ENCODE data around the gene PCDHB3. TPM values are rescaled to one million over a fixed set of nuclear protein-coding genes. Genes with fewer than 3 reads are reported as not detected.
A peak's percentile ranks its signal among the peaks of the same experiment; 100 is the strongest.

PCDHB3 gene
- total and polyA plus RNA-seq, 2 donors (not counting 3 experiments of a cell fraction or from before 2014, with no cell fraction given) = 0.22 TPM; not detected in 1

DNA sequence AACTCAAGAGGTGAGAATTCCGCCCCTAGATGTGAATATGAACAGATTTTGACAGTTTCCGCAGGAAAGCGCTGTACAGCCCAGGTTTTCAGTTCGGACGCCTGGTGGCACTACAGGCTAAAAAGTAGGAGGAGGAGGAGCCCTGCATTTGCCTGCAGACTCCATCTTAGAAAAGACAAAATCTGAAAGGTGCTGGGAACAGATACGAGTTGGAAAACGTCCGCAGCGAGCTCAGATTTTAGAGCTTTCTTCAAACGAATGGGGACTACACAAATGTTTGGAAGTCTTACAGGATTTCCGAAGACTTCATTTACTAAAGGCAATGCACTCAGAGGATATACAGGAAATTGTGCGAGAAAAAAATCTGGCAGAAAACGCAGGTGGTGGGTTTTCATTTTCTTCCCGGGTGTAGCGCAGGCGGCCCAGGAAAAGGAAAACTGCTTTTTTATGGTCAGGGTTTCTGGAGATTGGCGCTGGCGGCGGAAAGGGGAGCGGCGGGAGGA is 15.7 kb upstream of the PCDHB3 start:
- POLR2A ChIA-PET = no interaction called here
- intact Hi-C loops (cut with micrococcal nuclease) (no loop called here), dilution Hi-C loops (cut with MboI; ENCODE audit: extremely low pct_ligation_motif_present, low sequenced_read_pairs) (no loop called here)
- H3K4me2 ChIP-seq (ENCODE audit: insufficient read depth, low read length) = peak overlapping the region; percentile 55
- no peaks in the 10 kb centered on the region for H3K79me2 ChIP-seq (ENCODE audit: control insufficient read depth, insufficient read depth, low read length)
- H3K27me3 ChIP-seq (ENCODE audit: control insufficient read depth in 2 of 2, insufficient read depth in 2 of 2, low read length in 2 of 2) = no peaks in the 10 kb centered on the region
- H2AFZ ChIP-seq (ENCODE audit: low read depth, low read length) = peak overlapping the region; percentile 62
- no peaks in the 10 kb centered on the region for H3K9me1 ChIP-seq (replicated peaks; ENCODE audit: control insufficient read depth, extremely low read depth, insufficient read depth, low read length)
- peak; percentile 35 for FAIRE-seq
- no peak for TF ChIP-seq MAX (IDR thresholded peaks at IDR 0.05; ENCODE audit: insufficient read depth, insufficient read length)
- TF ChIP-seq CTCF (IDR thresholded peaks at IDR 0.05; ENCODE audit: extremely low read depth in 1 of 2, insufficient read depth in 1 of 2, low read depth in 1 of 2, low read length in 2 of 2) = peak; percentile 23 to 42
- CTCF ChIA-PET = no interaction called here
- DNase-seq (ENCODE audit: low read depth, low spot score) = peak; percentile 39
- H3K9me3 ChIP-seq (replicated peaks; ENCODE audit: control insufficient read depth, insufficient read depth, low read length) = no peaks in the 10 kb centered on the region
- no peak overlapping the region for H3K27ac ChIP-seq (ENCODE audit: insufficient read depth, low read depth, low read length)
- no peaks in the 10 kb centered on the region for H3K4me1 ChIP-seq (ENCODE audit: control insufficient read depth, extremely low read depth, insufficient read depth, low read length)
- no peak overlapping the region for H3K9ac ChIP-seq (replicated peaks; ENCODE audit: extremely low read depth, insufficient read depth, low read length)
- no peaks in the 10 kb centered on the region for H3K36me3 ChIP-seq (ENCODE audit: control insufficient read depth in 2 of 2, extremely low read depth in 1 of 2, insufficient read depth in 2 of 2, low read length in 2 of 2)
- H3K4me3 ChIP-seq (replicated peaks in 1 of 3; ENCODE audit: insufficient read depth in 1 of 3, low read depth in 1 of 3, low read length in 3 of 3) = peak overlapping the region in 2 of 3 experiments; percentile 11 to 45
- no TSS peak for BruUV-seq (replicated peaks)
- no peaks in the 10 kb centered on the region for H4K20me1 ChIP-seq (replicated peaks; ENCODE audit: control insufficient read depth, extremely low read depth, insufficient read depth, low read length)

- FAIRE-seq (no peak), DNase-seq (ENCODE audit: low read depth, low spot score) (peak; percentile 21)
- Histone ChIP-seq H3K9me3 (replicated peaks; ENCODE audit: control insufficient read depth, insufficient read depth, low read length) (no peaks in the 10 kb centered on the region), H3K4me1 (ENCODE audit: control insufficient read depth, extremely low read depth, insufficient read depth, low read length) (no peaks in the 10 kb centered on the region), H2AFZ (ENCODE audit: low read depth, low read length) (no peak within 1 kb of the TSS), H3K4me3 (replicated peaks in 1 of 3; ENCODE audit: insufficient read depth in 1 of 3, low read depth in 1 of 3, low read length in 3 of 3) (no peak within 1 kb of the TSS), H3K79me2 (ENCODE audit: control insufficient read depth, insufficient read depth, low read length) (no peaks in the 10 kb centered on the region), H4K20me1 (replicated peaks; ENCODE audit: control insufficient read depth, extremely low read depth, insufficient read depth, low read length) (no peaks in the 10 kb centered on the region), H3K27me3 (ENCODE audit: control insufficient read depth in 2 of 2, insufficient read depth in 2 of 2, low read length in 2 of 2) (peaks cover 0 to 7% of the 10 kb centered on the region in 2 experiments), H3K36me3 (ENCODE audit: control insufficient read depth in 2 of 2, extremely low read depth in 1 of 2, insufficient read depth in 2 of 2, low read length in 2 of 2) (no peaks in the 10 kb centered on the region), H3K4me2 (ENCODE audit: insufficient read depth, low read length) (no peak within 1 kb of the TSS), H3K9ac (replicated peaks; ENCODE audit: extremely low read depth, insufficient read depth, low read length) (no peak within 1 kb of the TSS), H3K9me1 (replicated peaks; ENCODE audit: control insufficient read depth, extremely low read depth, insufficient read depth, low read length) (no peaks in the 10 kb centered on the region), H3K27ac (ENCODE audit: insufficient read depth, low read depth, low read length) (no peak within 1 kb of the TSS)
- peak in 1 of 2 donors; percentile 6 for TF ChIP-seq CTCF (IDR thresholded peaks at IDR 0.05; ENCODE audit: extremely low read depth in 1 of 2, insufficient read depth in 1 of 2, low read depth in 1 of 2, low read length in 2 of 2)
- no peak for TF ChIP-seq POLR2AphosphoS5 (IDR thresholded peaks at IDR 0.05; ENCODE audit: insufficient read depth, low read depth, low read length)
- dilution Hi-C loops (cut with MboI; ENCODE audit: extremely low pct_ligation_motif_present, low sequenced_read_pairs) (no loop called here), intact Hi-C loops (cut with micrococcal nuclease) (no loop called here)
- POLR2A ChIA-PET = interaction anchor here (0.6 kb wide), 1 partner anchor 466 kb away, joined by 7 read pairs; no protein-coding TSS in a partner anchor
- CTCF ChIA-PET = no interaction called here
- no TSS peak for BruUV-seq (replicated peaks)
Measured at GRCh38 chr5:141094481-141095262, 5.6 kb upstream of the PCDHB3 start, which contains the start of gene PCDHB2. Gene PCDHB2, plus strand, starts transcription at chr5:141094615. Its CDS starts 176 bp downstream, at chr5:141094791.

Data from endothelial cell of umbilical vein (primary cell).